ENCODE measurements around the gene RTEL1.

DNA sequence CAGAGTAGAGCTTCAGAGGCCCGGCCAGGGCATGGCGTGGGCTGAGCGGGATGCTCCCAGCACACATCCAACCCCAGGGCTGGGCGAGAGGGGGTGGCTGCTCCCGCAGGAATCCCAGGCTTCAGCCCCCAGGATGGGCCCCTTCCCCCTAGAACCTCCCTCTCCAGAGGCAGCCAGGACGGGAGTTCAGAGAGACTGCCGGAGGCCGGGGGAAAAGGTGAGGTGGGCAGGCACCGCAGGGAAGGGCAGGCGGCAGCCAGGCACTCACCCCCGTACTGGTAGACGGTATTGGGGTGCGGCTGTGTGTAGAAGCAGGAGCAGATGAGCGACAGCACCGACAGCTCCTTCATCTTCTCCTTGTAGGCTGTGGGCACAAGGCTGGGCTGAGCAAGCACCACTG, 14.2 kb upstream of the RTEL1 start:
- TF ChIP-seq ARNTL (CRISPR knock-in tag; IDR thresholded peaks at IDR 0.05; ENCODE audit: borderline replicate concordance, low read depth): no peak
- TF ChIP-seq ZNF8 (CRISPR knock-in tag; IDR thresholded peaks at IDR 0.05): no peak
- TF ChIP-seq ESRRG (CRISPR knock-in tag; IDR thresholded peaks at IDR 0.05): no peak
- no peak for TF ChIP-seq TOX (CRISPR knock-in tag; IDR thresholded peaks at IDR 0.05; ENCODE audit: borderline replicate concordance)

All from SK-N-SH treated with all-trans-retinoic acid at 6 μM for 48 hours (cell line).